GM21528 (cell line): ENCODE results near the gene TTLL11.
A peak's percentile ranks its signal among the peaks of the same experiment; 100 is the strongest.

Experiments
- ATAC-seq: cut with Tn5 transposase; IDR thresholded peaks from one replicate; pipeline ENCODE4 v1.9.1; 2021; ENCODE audit warnings: mild to moderate bottlenecking, moderate library complexity; ENCODE audit not compliant: unreplicated experiment, low FRiP score

Gene TTLL11

GRCh38 chr9:122092611-122093506 is at the start of gene TTLL11:
TTLL11 (minus strand) TSS chr9:122093308; CDS start chr9:122093148, 160 bp downstream.
- ATAC-seq: peak; percentile 90

GRCh38 chr9:122141671-122142070 is 48.6 kb upstream of the TTLL11 start:
- no peak for ATAC-seq

GRCh38 chr9:122140368-122141193 is 47.5 kb upstream of the TTLL11 start:
- no peak for ATAC-seq

- ATAC-seq: no peak
Measured at GRCh38 chr9:122138560-122139268, 45.6 kb upstream of the TTLL11 start.

GRCh38 chr9:122135529-122135859 is 42.4 kb upstream of the TTLL11 start:
- ATAC-seq: no peak

GRCh38 chr9:122134822-122135528 is 41.9 kb upstream of the TTLL11 start:
- no peak for ATAC-seq

GRCh38 chr9:122133984-122134535 is 41.0 kb upstream of the TTLL11 start:
- no peak for ATAC-seq

GRCh38 chr9:122133263-122133983 is 40.3 kb upstream of the TTLL11 start:
- no peak for ATAC-seq

- ATAC-seq: no peak
Measured at GRCh38 chr9:122132539-122132938, 39.4 kb upstream of the TTLL11 start.

- ATAC-seq: no peak
Measured at GRCh38 chr9:122131401-122132001, 38.4 kb upstream of the TTLL11 start.

- no peak for ATAC-seq
Measured at GRCh38 chr9:122130837-122131236, 37.7 kb upstream of the TTLL11 start.

GRCh38 chr9:122129969-122130368 is 36.9 kb upstream of the TTLL11 start:
- no peak for ATAC-seq

- ATAC-seq: no peak
Measured at GRCh38 chr9:122128969-122129343, 35.8 kb upstream of the TTLL11 start.

- ATAC-seq: no peak
Measured at GRCh38 chr9:122128007-122128968, 35.2 kb upstream of the TTLL11 start.

- ATAC-seq: no peak
Measured at GRCh38 chr9:122127396-122127798, 34.3 kb upstream of the TTLL11 start.

- ATAC-seq: no peak
Measured at GRCh38 chr9:122126331-122127261, 33.5 kb upstream of the TTLL11 start.
